Activated T-helper 1 cell treated with anti-CD3 and anti-CD28 coated beads, Interleukin-12 subunit alpha, Interleukin-12 subunit beta, Interleukin-2, Interleukin-4 antibody, amounts not matched to agents 30 ng/mL and 10 ng/mL and 1 ng/mL, durations not matched to agents 14 hours and 24 hours and 36 hours (primary cell): ENCODE data around the gene C10orf95. TPM values are rescaled to one million over a fixed set of nuclear protein-coding genes. Genes with fewer than 3 reads are reported as not detected.

Experiments used
- DNase-seq: peaks from one replicate; pipeline ENCODE4 v3.0.0; 2021; ENCODE audit warnings: low spot score
- H3K27ac Mint-ChIP-seq: one replicate; pipeline ENCODE4 v1.8.0; 2021; ENCODE audit warnings: mild to moderate bottlenecking, mixed read lengths
- H3K27me3 Mint-ChIP-seq: one replicate; pipeline ENCODE4 v1.8.0; 2022; ENCODE audit warnings: mild to moderate bottlenecking, moderate library complexity, mixed read lengths; ENCODE audit not compliant: insufficient read depth
- H3K36me3 Mint-ChIP-seq: one replicate; pipeline ENCODE4 v1.8.0; 2021; ENCODE audit warnings: low read depth, mixed read lengths
- H3K4me1 Mint-ChIP-seq: one replicate; pipeline ENCODE4 v1.8.0; 2021; ENCODE audit warnings: low read depth, mixed read lengths
- H3K4me3 Mint-ChIP-seq: one replicate; pipeline ENCODE4 v1.8.0; 2021; ENCODE audit warnings: mild to moderate bottlenecking, moderate library complexity, mixed read lengths
- H3K9me3 Mint-ChIP-seq: one replicate; pipeline ENCODE4 v1.8.0; 2021; ENCODE audit warnings: mixed read lengths
- intact Hi-C: fragments of 100-400 bp; cut with micrococcal nuclease; formaldehyde crosslinking; loops from one replicate; pipeline ENCODE4 v1.15.1; 2024
- total RNA-seq: library from RNA; stranded (reverse); gene quantifications from 2 replicates; pipeline ENCODE4 v1.2.3, GENCODE V29; 2022

Gene C10orf95
- total RNA-seq, 1 donor from 2014 or later: 0.29 TPM

GRCh38 chr10:102416283-102416682 lies 35.1 kb downstream of the C10orf95 start:
- no peak for DNase-seq
- Mint-ChIP-seq H3K4me3 (no peak overlapping the region), H3K36me3 (peaks cover 3% of the 10 kb centered on the region), H3K27me3 (peaks cover 24% of the 10 kb centered on the region), H3K9me3 (no peaks in the 10 kb centered on the region), H3K4me1 (peaks cover 35% of the 10 kb centered on the region), H3K27ac (no peak overlapping the region)
- intact Hi-C loops: no loop called here

- no peaks in the 10 kb centered on the region for H3K9me3 Mint-ChIP-seq
- H3K36me3 Mint-ChIP-seq: no peaks in the 10 kb centered on the region
- DNase-seq: no peak
- H3K4me3 Mint-ChIP-seq: no peak overlapping the region
- peaks cover 32% of the 10 kb centered on the region for H3K4me1 Mint-ChIP-seq
- H3K27me3 Mint-ChIP-seq: peaks cover 30% of the 10 kb centered on the region
- no peak overlapping the region for H3K27ac Mint-ChIP-seq
- intact Hi-C loops: no loop called here
These were observed 36.6 kb downstream of the C10orf95 start for GRCh38 chr10:102414749-102415148.

- Mint-ChIP-seq H3K27ac (peak overlapping the region; percentile 8), H3K36me3 (no peaks in the 10 kb centered on the region), H3K9me3 (no peaks in the 10 kb centered on the region), H3K27me3 (peaks cover 33% of the 10 kb centered on the region), H3K4me1 (peaks cover 31% of the 10 kb centered on the region), H3K4me3 (no peak overlapping the region)
- no peak for DNase-seq
- intact Hi-C loops: no loop called here
These were observed 37.4 kb downstream of the C10orf95 start for GRCh38 chr10:102413806-102414561.

- no peak overlapping the region for H3K27ac Mint-ChIP-seq
- no peaks in the 10 kb centered on the region for H3K9me3 Mint-ChIP-seq
These were observed 38.2 kb downstream of the C10orf95 start for GRCh38 chr10:102413053-102413705.

GRCh38 chr10:102412293-102412692 lies 39.0 kb downstream of the C10orf95 start:
- no peaks in the 10 kb centered on the region for H3K9me3 Mint-ChIP-seq
- peaks cover 3% of the 10 kb centered on the region for H3K36me3 Mint-ChIP-seq
- H3K4me3 Mint-ChIP-seq: no peak overlapping the region
- intact Hi-C loops: no loop called here
- no peak overlapping the region for H3K27ac Mint-ChIP-seq
- H3K4me1 Mint-ChIP-seq: peaks cover 37% of the 10 kb centered on the region
- H3K27me3 Mint-ChIP-seq: peaks cover 32% of the 10 kb centered on the region
- no peak for DNase-seq

More at GRCh38 chr10:102413053-102413705, 38.2 kb downstream of the C10orf95 start:
- peaks cover 35% of the 10 kb centered on the region for H3K27me3 Mint-ChIP-seq
- peak; percentile 55 for DNase-seq
- intact Hi-C loops: no loop called here
- H3K4me3 Mint-ChIP-seq: no peak overlapping the region
- peaks cover 2% of the 10 kb centered on the region for H3K36me3 Mint-ChIP-seq
- H3K4me1 Mint-ChIP-seq: peaks cover 33% of the 10 kb centered on the region

GRCh38 chr10:102411341-102412255 lies 39.7 kb downstream of the C10orf95 start:
- H3K4me3 Mint-ChIP-seq: peak overlapping the region; percentile 81
- no peak for DNase-seq
- H3K36me3 Mint-ChIP-seq: peaks cover 3% of the 10 kb centered on the region
- H3K27ac Mint-ChIP-seq: peak overlapping the region; percentile 70
- peaks cover 28% of the 10 kb centered on the region for H3K27me3 Mint-ChIP-seq
- intact Hi-C loops: no loop called here
- no peaks in the 10 kb centered on the region for H3K9me3 Mint-ChIP-seq
- H3K4me1 Mint-ChIP-seq: peaks cover 44% of the 10 kb centered on the region

- intact Hi-C loops: no loop called here
- peak; percentile 59 for DNase-seq
- peaks cover 26% of the 10 kb centered on the region for H3K27me3 Mint-ChIP-seq
- H3K4me3 Mint-ChIP-seq: peak overlapping the region; percentile 81
- peak overlapping the region; percentile 70 for H3K27ac Mint-ChIP-seq
- peaks cover 3% of the 10 kb centered on the region for H3K36me3 Mint-ChIP-seq
- H3K9me3 Mint-ChIP-seq: no peaks in the 10 kb centered on the region
- peaks cover 52% of the 10 kb centered on the region for H3K4me1 Mint-ChIP-seq
These were observed 40.8 kb downstream of the C10orf95 start for GRCh38 chr10:102410429-102411073.

- H3K27me3 Mint-ChIP-seq: peaks cover 24% of the 10 kb centered on the region
These were observed 41.5 kb downstream of the C10orf95 start for GRCh38 chr10:102409604-102410428.

GRCh38 chr10:102408728-102409603 lies 42.4 kb downstream of the C10orf95 start:
- intact Hi-C loops: loop anchor here (1.0 kb wide), 3 partner anchors 12 to 93 kb away; partner anchors contain the start of genes ACTR1A and NFKB2
- Mint-ChIP-seq H3K4me3 (peak overlapping the region; percentile 87), H3K36me3 (peaks cover 7% of the 10 kb centered on the region), H3K4me1 (peaks cover 54% of the 10 kb centered on the region), H3K27me3 (peaks cover 24% of the 10 kb centered on the region), H3K9me3 (no peaks in the 10 kb centered on the region), H3K27ac (peak overlapping the region; percentile 81)
- peak; percentile 64 for DNase-seq

More at GRCh38 chr10:102409604-102410428, 41.5 kb downstream of the C10orf95 start:
- Mint-ChIP-seq H3K4me1 (peaks cover 54% of the 10 kb centered on the region), H3K9me3 (no peaks in the 10 kb centered on the region), H3K4me3 (peak overlapping the region; percentile 78), H3K27ac (peak overlapping the region; percentile 81), H3K36me3 (peaks cover 3% of the 10 kb centered on the region)
- intact Hi-C loops: loop anchor here (1.0 kb wide), 3 partner anchors 11 to 92 kb away; partner anchors contain the start of genes ACTR1A and NFKB2
- no peak for DNase-seq

- Mint-ChIP-seq H3K9me3 (no peaks in the 10 kb centered on the region), H3K27me3 (peaks cover 23% of the 10 kb centered on the region), H3K27ac (peak overlapping the region; percentile 82), H3K36me3 (peaks cover 7% of the 10 kb centered on the region), H3K4me3 (peak overlapping the region; percentile 87), H3K4me1 (peaks cover 52% of the 10 kb centered on the region)
- DNase-seq: no peak
- intact Hi-C loops: no loop called here
These were observed 43.1 kb downstream of the C10orf95 start for GRCh38 chr10:102408131-102408727.
